VCaP (cell line): ENCODE results near the gene KLC3.

Source experiments
- H3K27ac ChIP-seq: fragments of 450-650 bp; 2 replicates; pipeline ENCODE4 v1.5.1; 2017
- TF ChIP-seq, protein P1 (sequence below): fragments of 450-650 bp; conservative IDR thresholded peaks from 2 replicates; pipeline ENCODE4 v1.5.1; 2017; ENCODE audit warnings: mild to moderate bottlenecking, moderate library complexity

Gene KLC3

DNA sequence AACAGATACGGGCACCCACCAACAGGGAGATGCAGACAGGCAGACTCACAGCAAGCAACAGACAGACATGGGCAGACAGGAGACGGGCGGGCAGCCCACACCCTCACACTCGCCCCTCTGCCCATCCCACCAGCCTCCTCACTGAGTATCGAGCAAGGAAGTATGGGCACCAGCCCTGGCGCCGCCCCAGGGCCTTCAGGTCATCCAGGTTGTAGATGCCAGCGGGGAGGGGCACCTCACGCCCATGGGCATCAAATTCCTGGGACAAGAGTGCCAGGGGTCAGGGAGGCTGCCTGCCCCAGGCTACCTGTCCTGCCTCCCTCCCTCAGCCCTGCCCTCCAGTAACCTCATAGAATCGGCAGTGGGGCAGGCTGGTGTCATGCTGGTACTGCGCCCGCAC, 24.1 kb downstream of the KLC3 start:
- TF ChIP-seq, protein P1, sequence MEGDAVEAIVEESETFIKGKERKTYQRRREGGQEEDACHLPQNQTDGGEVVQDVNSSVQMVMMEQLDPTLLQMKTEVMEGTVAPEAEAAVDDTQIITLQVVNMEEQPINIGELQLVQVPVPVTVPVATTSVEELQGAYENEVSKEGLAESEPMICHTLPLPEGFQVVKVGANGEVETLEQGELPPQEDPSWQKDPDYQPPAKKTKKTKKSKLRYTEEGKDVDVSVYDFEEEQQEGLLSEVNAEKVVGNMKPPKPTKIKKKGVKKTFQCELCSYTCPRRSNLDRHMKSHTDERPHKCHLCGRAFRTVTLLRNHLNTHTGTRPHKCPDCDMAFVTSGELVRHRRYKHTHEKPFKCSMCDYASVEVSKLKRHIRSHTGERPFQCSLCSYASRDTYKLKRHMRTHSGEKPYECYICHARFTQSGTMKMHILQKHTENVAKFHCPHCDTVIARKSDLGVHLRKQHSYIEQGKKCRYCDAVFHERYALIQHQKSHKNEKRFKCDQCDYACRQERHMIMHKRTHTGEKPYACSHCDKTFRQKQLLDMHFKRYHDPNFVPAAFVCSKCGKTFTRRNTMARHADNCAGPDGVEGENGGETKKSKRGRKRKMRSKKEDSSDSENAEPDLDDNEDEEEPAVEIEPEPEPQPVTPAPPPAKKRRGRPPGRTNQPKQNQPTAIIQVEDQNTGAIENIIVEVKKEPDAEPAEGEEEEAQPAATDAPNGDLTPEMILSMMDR: no peak
- no peak overlapping the region for H3K27ac ChIP-seq

DNA sequence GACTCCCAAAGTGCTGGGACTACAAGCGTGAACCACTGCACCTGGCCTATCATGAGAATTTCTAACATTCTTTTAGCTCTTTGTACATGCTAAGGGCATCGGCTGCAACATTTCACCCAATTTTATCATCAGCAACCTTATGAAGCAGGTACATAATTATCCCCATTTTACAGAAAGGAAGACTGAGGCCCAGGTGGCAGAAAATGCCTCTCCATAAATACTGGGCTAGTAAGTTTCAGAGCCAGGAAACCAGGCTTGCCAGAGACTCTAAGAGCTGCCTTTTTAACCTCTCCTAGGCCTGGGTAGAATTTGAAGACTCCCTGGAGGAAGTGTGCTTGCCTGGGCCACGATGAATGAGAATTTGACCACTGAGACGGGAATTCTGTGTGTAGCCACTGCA, 27.6 kb downstream of the KLC3 start:
- H3K27ac ChIP-seq: no peak overlapping the region
- TF ChIP-seq, protein P1: no peak

DNA sequence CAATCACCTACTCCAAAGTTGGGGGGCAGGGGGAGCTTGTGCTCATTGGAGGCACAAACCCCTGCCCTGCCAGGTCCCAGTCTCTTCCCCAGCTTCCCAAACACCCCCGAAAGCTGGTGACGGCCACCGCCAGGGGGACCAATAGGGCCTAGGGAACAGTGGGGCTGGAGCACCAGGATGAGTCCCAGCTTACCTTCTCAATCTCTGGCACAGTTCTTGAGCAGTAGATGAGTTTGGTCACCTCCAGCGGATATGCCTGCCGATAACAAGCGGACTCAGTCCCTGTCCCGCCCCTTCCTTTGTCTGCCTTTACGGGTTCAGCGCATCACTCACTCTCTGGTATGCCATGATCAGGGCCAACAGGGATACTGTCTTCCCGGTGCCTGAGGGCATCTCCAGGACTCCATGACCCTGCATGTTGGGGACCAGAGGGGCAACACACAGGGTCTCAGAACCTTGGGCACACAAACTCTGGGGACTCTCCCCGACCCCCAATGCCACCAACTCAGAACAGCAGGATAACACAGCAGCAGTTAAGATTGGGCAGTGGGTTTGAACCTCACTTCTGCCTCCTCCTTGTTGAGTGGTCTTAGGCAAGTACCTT, 28.3 kb downstream of the KLC3 start:
- TF ChIP-seq, protein P1: no peak
- H3K27ac ChIP-seq: no peak overlapping the region

DNA sequence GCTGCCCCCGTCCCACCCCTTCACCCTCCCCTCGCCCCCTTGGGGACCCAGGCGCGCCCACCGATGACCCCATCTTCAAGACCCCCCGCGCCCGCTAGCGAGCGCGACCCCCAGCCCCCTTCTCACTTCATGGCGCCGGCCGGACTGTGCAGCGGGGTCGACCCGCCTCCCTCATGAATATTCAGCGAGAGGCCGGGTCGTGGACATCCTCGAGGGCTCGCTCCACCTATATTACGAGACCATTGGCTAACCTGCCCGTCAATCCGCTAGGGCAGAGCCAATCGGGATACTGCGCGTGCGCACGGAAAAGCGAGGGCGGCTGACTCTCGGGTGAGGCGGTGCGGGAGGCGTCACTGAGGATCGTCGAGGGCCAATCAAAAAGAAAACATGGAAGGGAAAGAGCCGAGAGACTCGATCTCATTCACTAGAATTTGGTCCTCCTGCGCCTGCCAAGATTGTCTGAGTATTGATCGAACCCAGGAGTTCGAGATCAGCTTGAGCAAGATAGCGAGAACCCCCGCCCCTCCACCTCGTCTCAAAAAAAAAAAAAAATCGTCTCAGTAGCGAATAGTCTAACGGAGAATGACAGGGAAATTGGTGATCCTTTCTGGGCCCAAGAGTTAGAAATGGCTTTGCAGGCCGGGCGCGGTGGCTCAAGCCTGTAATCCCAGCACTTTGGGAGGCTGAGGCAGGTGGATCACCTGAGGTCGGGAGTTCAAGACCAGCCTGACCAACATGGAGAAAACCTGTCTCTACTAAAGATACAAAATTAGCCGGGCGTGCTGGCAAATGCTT, 30.1 kb downstream of the KLC3 start, which contains the start of gene ERCC2:
Gene ERCC2 (minus strand): TSS at position 164 of the 795 bp plus-strand sequence. CDS start 33 bp downstream, at position 131.
- TF ChIP-seq, protein P1: no peak
- H3K27ac ChIP-seq: peak within 1 kb of the TSS; percentile 78

DNA sequence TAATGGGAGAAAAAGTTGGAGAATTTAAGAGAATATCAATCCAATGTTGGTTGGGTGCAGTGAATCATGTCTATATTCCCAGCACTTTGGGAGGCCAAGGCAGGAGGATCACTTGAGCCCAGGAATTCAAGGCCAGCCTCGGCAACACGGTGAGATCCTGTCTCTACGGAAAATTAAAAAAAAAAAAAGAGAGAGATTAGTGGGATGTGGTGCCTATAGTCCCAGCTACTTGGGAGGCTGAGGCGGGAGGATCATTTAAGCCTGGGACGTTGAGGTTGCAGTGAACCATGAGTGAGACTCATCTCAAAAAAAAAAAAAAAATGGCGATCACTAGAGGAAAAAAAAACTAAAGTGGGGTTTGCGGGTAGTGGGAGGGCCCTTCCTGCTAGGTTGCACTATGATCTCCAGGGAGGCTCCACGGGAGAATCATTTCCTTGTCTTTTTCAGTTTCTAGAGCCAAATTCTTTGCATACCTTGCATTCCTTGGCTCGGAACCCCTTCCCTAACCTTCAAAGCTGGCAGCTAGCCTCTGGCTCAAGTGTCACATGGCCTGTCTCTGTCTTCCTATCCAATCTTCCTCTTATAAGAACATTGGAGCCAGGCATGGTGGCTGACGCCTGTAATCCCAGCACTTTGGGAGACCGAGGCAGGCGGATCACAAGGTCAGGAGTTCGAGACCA, 35.6 kb downstream of the KLC3 start:
- TF ChIP-seq, protein P1: no peak
- no peak overlapping the region for H3K27ac ChIP-seq

DNA sequence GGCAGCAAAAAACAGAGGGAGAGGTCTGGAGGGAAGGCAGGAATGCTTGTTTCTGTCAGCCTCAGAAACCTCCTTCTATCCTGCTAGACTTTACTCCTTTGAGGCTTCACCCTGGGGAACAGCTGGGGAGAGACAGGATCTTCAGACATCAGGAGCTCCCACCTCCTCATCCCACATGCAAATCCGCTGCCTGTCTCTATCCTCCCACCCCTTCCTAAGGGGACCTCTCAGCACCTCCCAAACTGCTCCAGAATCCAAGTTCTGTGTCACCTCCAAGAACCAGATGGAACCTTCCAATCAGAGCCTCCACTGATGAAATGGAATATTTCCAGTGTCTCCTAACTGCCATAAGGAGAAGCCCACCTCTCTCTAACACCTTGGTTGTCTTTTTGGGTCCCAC, 39.6 kb downstream of the KLC3 start:
- H3K27ac ChIP-seq: no peak overlapping the region

More for the DNA sequence above, 39.6 kb downstream of the KLC3 start:
- TF ChIP-seq, protein P1: no peak
